Activated T-cell treated with anti-CD3 and anti-CD28 coated beads, Interleukin-2, amount 50 U/mL, for 4 hours (primary cell): ENCODE data around the gene IGF2R. TPM values are rescaled to one million over a fixed set of nuclear protein-coding genes. Genes with fewer than 3 reads are reported as not detected.
"Not testable (repeated sequence)": the region's sequence is repeated elsewhere in the genome, so short reads cannot be mapped to it uniquely, and the experiment has no call there.

Experiments used
- ATAC-seq, 2 donors: fragments of 200-7000 bp; cut with Tn5 transposase; one replicate each; pipeline ENCODE4 v1.10.0; 2021
- DNase-seq: peaks from one replicate; pipeline ENCODE4 v3.0.0-alpha.2; 2020
- H3K27me3 Mint-ChIP-seq: one replicate; pipeline ENCODE4 v1.8.0; 2021; ENCODE audit warnings: low read depth, mixed read lengths
- H3K36me3 Mint-ChIP-seq: one replicate; pipeline ENCODE4 v1.8.0; 2022; ENCODE audit warnings: mixed read lengths; ENCODE audit not compliant: insufficient read depth
- H3K4me1 Mint-ChIP-seq: one replicate; pipeline ENCODE4 v1.8.0; 2021; ENCODE audit warnings: low read depth, mixed read lengths
- H3K4me3 Mint-ChIP-seq: one replicate; pipeline ENCODE4 v1.8.0; 2021; ENCODE audit warnings: mild to moderate bottlenecking, moderate library complexity, mixed read lengths
- H3K9me3 Mint-ChIP-seq: one replicate; pipeline ENCODE4 v1.8.0; 2021; ENCODE audit warnings: mixed read lengths
- total RNA-seq, 3 donors: library from RNA; stranded (reverse); gene quantifications; one replicate each; pipeline ENCODE4 v1.2.1, GENCODE V29; 2021

The IGF2R gene
- total RNA-seq, 3 donors from 2014 or later: 44.9 to 65.3 (median 58.2) TPM

- DNase-seq: no peak
- peaks cover 2% of the 10 kb centered on the region for H3K36me3 Mint-ChIP-seq
- H3K4me3 Mint-ChIP-seq: no peak overlapping the region
- H3K4me1 Mint-ChIP-seq: peaks cover 9% of the 10 kb centered on the region
- H3K27me3 Mint-ChIP-seq: no peaks in the 10 kb centered on the region
- no peak for ATAC-seq
- H3K9me3 Mint-ChIP-seq: no peaks in the 10 kb centered on the region
These were observed 4.8 kb upstream of the IGF2R start for GRCh38 chr6:159964046-159964445.

- ATAC-seq (no peak), DNase-seq (no peak)
- Mint-ChIP-seq H3K4me3 (no peak overlapping the region), H3K9me3 (no peaks in the 10 kb centered on the region), H3K4me1 (peaks cover 18% of the 10 kb centered on the region), H3K36me3 (no peaks in the 10 kb centered on the region), H3K27me3 (no peaks in the 10 kb centered on the region)
These were observed 2.5 kb upstream of the IGF2R start for GRCh38 chr6:159966339-159966738.

DNA sequence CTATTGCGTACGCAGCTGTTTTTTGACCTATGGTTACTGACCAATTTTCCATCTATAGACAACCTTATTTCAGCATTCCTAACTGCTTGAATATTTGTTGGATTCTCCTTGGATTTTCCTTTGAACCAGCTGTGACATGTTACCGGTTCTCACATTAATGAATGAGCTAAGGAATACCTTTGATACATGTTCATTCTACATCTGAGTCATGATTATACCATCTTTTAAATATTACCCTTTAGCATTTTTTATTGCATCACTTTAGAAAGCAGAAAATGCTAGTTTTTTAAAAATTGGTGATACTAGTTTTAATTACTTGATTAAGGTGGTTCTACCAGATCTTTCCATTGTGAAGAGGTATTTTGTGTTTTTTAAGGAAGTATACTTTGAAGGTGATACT lies 1.9 kb upstream of the IGF2R start:
- ATAC-seq (no peak), DNase-seq (no peak)
- Mint-ChIP-seq H3K4me3 (no peak overlapping the region), H3K9me3 (no peaks in the 10 kb centered on the region), H3K4me1 (peaks cover 24% of the 10 kb centered on the region), H3K36me3 (peaks cover 2% of the 10 kb centered on the region), H3K27me3 (no peaks in the 10 kb centered on the region)

DNA sequence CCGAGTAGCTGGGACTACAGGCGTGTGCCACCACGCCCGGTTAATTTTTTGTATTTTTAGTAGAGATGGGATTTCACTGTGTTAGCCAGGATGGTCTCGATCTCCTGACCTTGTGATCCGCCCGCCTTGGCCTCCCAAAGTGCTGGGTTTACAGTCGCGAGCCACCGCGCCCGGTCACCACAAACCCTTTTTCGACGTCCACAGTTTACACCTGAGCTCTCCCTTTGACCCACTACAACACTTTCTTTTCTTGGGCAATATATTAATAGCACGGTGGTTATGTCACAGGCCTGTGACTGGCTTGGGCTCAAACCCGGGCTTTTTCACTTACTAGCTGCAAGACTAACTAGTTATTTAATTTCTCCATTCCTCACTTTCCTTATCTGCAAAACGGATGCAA lies 1.3 kb upstream of the IGF2R start:
- H3K4me3 Mint-ChIP-seq, DNase-seq, H3K36me3 Mint-ChIP-seq, H3K9me3 Mint-ChIP-seq, H3K27me3 Mint-ChIP-seq, ATAC-seq: not testable (repeated sequence)
- peaks cover 30% of the 10 kb centered on the region for H3K4me1 Mint-ChIP-seq

DNA sequence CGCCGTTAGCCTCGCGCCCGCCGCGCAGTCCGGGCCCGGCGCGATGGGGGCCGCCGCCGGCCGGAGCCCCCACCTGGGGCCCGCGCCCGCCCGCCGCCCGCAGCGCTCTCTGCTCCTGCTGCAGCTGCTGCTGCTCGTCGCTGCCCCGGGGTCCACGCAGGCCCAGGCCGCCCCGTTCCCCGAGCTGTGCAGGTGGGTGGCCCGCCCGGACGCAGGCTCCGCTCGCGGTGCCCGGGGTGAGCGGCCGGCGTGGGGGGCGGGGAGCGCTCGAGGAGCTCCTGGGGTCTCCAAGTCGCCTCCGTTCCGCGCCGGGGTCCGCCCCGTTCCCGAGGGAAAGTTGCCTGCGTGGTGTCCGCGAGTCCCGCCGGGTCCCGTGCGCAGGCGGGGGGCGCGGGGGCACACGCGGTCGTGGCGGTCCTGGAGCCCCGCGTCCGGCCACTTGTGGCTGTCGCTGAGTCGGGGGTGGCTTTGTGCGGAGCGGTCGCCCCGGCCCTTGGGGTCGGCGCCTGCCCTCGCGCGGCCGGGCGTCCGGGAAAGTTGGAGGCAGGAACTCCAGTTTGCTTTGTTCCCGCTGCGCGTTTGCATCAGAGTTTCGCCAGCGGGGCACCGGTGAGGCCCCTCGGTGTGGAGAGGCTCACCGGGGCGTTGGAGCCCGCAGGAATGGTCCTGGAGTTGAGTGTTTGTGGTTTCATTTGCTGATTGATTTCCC lies 476 bp downstream of the IGF2R start:
- Mint-ChIP-seq H3K36me3 (peaks cover 2% of the 10 kb centered on the region), H3K4me1 (peaks cover 47% of the 10 kb centered on the region), H3K9me3 (no peaks in the 10 kb centered on the region), H3K4me3 (peak overlapping the region; percentile 95), H3K27me3 (no peaks in the 10 kb centered on the region)
- ATAC-seq (peak; percentile 55 to 61), DNase-seq (no peak)

GRCh38 chr6:159969921-159970320 lies 1.0 kb downstream of the IGF2R start:
- Mint-ChIP-seq H3K36me3 (peaks cover 2% of the 10 kb centered on the region), H3K4me1 (peaks cover 53% of the 10 kb centered on the region), H3K27me3 (no peaks in the 10 kb centered on the region), H3K9me3 (no peaks in the 10 kb centered on the region), H3K4me3 (peak overlapping the region; percentile 95)
- no peak for DNase-seq
- ATAC-seq: no peak

GRCh38 chr6:159970659-159971063 lies 1.8 kb downstream of the IGF2R start:
- Mint-ChIP-seq H3K4me1 (peaks cover 58% of the 10 kb centered on the region), H3K4me3 (peak overlapping the region; percentile 95), H3K9me3 (no peaks in the 10 kb centered on the region), H3K36me3 (peaks cover 2% of the 10 kb centered on the region), H3K27me3 (no peaks in the 10 kb centered on the region)
- DNase-seq: no peak
- ATAC-seq: no peak

DNA sequence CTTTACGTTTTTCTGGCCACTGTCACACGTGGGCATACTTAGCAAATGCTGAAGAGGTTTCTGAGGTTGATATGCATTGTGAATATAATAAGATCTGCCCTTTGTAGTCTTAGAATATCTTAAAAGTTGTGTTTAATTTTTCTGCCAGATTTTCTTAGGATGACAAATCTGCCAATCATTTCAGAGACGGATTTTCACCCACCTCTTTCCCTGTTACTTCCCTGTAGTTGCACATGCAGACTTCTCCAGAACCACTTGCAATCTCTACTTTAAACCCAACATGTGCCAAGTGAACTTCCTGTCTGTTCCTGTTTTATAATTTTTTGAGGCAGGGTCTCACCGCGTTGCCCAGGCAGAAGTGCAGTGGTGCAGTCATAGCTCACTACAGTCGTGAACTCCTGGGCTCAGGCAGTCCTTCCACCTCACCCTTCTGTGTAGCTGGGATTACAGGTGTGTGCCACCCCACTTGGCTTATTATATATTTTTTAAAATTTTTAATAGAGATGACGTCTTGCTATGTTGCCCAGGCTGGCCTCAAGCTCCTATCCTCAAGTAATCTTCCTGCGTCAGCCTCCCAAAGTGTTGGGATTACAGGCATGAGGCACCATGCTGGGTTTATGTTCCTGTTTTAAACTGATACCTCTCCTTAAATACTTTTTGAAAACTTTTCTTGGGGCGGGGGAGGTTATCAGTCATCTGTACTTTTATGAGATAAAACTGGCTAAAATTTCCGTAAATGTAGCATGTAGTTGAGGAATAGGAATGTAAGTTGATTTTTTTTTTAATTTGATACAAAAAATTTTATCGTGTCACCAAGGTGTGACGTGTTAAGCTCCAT lies 2.7 kb downstream of the IGF2R start:
- Mint-ChIP-seq H3K4me3 (peak overlapping the region; percentile 95), H3K36me3 (peaks cover 2% of the 10 kb centered on the region), H3K9me3 (no peaks in the 10 kb centered on the region), H3K4me1 (peaks cover 66% of the 10 kb centered on the region), H3K27me3 (no peaks in the 10 kb centered on the region)
- DNase-seq (no peak), ATAC-seq (no peak)

GRCh38 chr6:159972506-159973268 lies 3.8 kb downstream of the IGF2R start:
- no peak for DNase-seq

GRCh38 chr6:159973406-159973805 lies 4.5 kb downstream of the IGF2R start:
- peaks cover 2% of the 10 kb centered on the region for H3K36me3 Mint-ChIP-seq
- no peak overlapping the region for H3K4me3 Mint-ChIP-seq
- DNase-seq (no peak), ATAC-seq (no peak)
- peaks cover 80% of the 10 kb centered on the region for H3K4me1 Mint-ChIP-seq
- H3K9me3 Mint-ChIP-seq: no peaks in the 10 kb centered on the region
- H3K27me3 Mint-ChIP-seq: no peaks in the 10 kb centered on the region

More at GRCh38 chr6:159972506-159973268, 3.8 kb downstream of the IGF2R start:
- H3K36me3 Mint-ChIP-seq: peaks cover 2% of the 10 kb centered on the region
- no peak for ATAC-seq
- H3K4me1 Mint-ChIP-seq: peaks cover 77% of the 10 kb centered on the region
- no peaks in the 10 kb centered on the region for H3K27me3 Mint-ChIP-seq
- no peaks in the 10 kb centered on the region for H3K9me3 Mint-ChIP-seq
- H3K4me3 Mint-ChIP-seq: peak overlapping the region; percentile 2

DNA sequence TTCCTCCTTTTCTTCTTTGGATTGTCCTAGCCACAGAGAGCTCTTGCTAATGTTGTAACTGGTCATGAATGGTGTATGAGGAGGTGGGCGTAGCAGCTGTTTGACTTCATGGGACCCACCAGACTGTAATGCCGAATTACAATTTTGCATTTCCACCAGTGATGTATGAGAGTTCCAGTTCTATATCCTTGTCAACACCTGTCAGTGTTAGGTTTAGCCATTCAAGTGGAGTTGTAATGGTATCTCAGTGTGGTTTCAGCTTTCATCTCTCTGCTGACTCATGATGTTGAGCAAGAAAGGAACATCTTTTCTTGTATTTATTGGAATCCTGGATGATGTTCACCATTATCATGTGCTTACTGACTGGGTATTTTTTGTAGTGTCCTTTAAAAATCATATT lies 5.1 kb downstream of the IGF2R start:
- ATAC-seq (peak; percentile 56 to 60), DNase-seq (no peak)
- H3K4me3 Mint-ChIP-seq: peak overlapping the region; percentile 1
- peaks cover 2% of the 10 kb centered on the region for H3K36me3 Mint-ChIP-seq
- H3K27me3 Mint-ChIP-seq: no peaks in the 10 kb centered on the region
- H3K9me3 Mint-ChIP-seq: no peaks in the 10 kb centered on the region
- H3K4me1 Mint-ChIP-seq: peaks cover 83% of the 10 kb centered on the region

DNA sequence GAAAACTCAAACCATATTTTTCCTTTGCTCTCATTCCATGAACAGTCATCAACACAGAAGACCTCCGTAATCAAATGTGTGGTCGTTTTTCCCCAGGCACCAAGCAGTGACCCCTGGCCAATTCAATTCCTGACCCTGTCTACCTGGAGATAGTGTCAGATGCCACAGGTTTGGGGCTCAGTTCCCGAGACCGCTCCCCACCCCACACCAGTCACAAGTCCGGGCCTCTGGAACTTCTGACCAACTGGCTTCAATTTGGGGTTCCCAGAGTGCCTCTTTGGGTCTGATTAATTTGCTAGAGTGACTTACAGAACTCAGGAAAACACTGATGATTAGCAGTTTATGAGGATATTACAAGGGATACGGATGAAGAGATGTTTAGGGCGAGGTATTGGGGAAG lies 6.0 kb downstream of the IGF2R start:
- Mint-ChIP-seq H3K4me3 (no peak overlapping the region), H3K9me3 (no peaks in the 10 kb centered on the region)

DNA sequence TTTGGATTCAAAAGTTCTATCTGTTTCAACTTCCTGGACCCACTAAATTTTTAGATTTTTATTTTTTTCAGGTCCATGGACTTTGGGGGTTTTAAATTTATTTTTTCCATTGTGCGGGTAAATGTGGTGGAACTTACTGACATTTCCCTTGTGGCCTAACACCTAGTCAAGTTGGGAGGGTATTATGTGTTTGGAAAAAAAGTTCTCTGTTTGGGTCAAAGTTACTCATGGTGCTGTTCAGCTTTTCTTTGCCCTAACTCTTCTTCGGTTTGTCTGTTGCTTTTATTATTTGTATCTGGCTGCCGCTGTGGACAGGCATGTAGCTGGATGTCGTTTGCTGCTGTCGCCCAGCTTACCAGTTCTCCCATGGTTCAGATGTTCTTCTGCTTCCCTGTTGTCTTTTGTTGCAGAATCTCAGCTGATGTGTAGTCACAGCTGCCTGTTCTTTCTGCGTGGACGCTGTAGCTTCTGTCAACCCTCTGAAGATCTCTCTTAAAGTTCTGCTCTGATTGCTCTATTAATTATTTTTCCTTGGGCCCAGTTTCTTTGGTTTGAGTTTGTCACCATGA lies 7.9 kb downstream of the IGF2R start:
- ATAC-seq: no peak
- H3K9me3 Mint-ChIP-seq: no peaks in the 10 kb centered on the region
- no peaks in the 10 kb centered on the region for H3K27me3 Mint-ChIP-seq

More for the DNA sequence above, 6.0 kb downstream of the IGF2R start:
- Mint-ChIP-seq H3K36me3 (peaks cover 6% of the 10 kb centered on the region), H3K27me3 (no peaks in the 10 kb centered on the region), H3K4me1 (peaks cover 92% of the 10 kb centered on the region)
- no peak for DNase-seq
- ATAC-seq: no peak

GRCh38 chr6:159977255-159977903 lies 8.5 kb downstream of the IGF2R start:
- Mint-ChIP-seq H3K4me3 (peak overlapping the region; percentile 70), H3K9me3 (no peaks in the 10 kb centered on the region), H3K4me1 (peaks cover 96% of the 10 kb centered on the region), H3K36me3 (peaks cover 4% of the 10 kb centered on the region), H3K27me3 (no peaks in the 10 kb centered on the region)
- DNase-seq: no peak
- no peak for ATAC-seq

More for the DNA sequence above, 7.9 kb downstream of the IGF2R start:
- peak overlapping the region; percentile 70 for H3K4me3 Mint-ChIP-seq
- H3K36me3 Mint-ChIP-seq: peaks cover 4% of the 10 kb centered on the region
- DNase-seq: no peak
- peaks cover 96% of the 10 kb centered on the region for H3K4me1 Mint-ChIP-seq
